Lung (tissue), 16 donors: ENCODE data around the gene MYH1. TPM values are rescaled to one million over a fixed set of nuclear protein-coding genes. Genes with fewer than 3 reads are reported as not detected.

Experiments
- ATAC-seq: fragments of 200-7000 bp; cut with Tn5 transposase; one replicate; pipeline ENCODE4 v1.9.1; 2020; ENCODE audit warnings: moderate number of reproducible peaks; ENCODE audit not compliant: insufficient read depth, low FRiP score
- DNase-seq, 3 donors: peaks; one replicate each; pipeline ENCODE4 v3.0.0-alpha.2; 2013 to 2017
- H3K27ac ChIP-seq, 2 donors: one replicate each; pipeline ENCODE4 v1.5.1; 2013; ENCODE audit warnings: mild to moderate bottlenecking in 2 of 2, moderate library complexity in 2 of 2, control low read depth in 1 of 2, inconsistent platforms in 1 of 2, low read depth in 1 of 2, low read length in 1 of 2
- H3K27me3 ChIP-seq, 3 donors: one replicate each; pipeline ENCODE4 v1.5.1; 2013; ENCODE audit warnings: low read length in 2 of 3; ENCODE audit not compliant: control insufficient read depth in 3 of 3, insufficient read depth in 3 of 3
- H3K36me3 ChIP-seq, 4 donors: one replicate each; pipeline ENCODE4 v1.5.1; 2013; ENCODE audit warnings: low read length in 4 of 4, mild to moderate bottlenecking in 1 of 4, moderate library complexity in 1 of 4; ENCODE audit not compliant: control insufficient read depth in 4 of 4, insufficient read depth in 4 of 4
- H3K4me1 ChIP-seq, 5 donors: one replicate each; pipeline ENCODE4 v1.5.1; 2013; ENCODE audit warnings: low read length in 5 of 5, mild to moderate bottlenecking in 2 of 5, moderate library complexity in 1 of 5; ENCODE audit not compliant: control insufficient read depth in 5 of 5, insufficient read depth in 5 of 5
- H3K4me3 ChIP-seq: one replicate; pipeline ENCODE4 v1.5.1; 2013; ENCODE audit warnings: mild to moderate bottlenecking, control low read depth, moderate library complexity
- H3K9ac ChIP-seq, 2 donors: one replicate each; pipeline ENCODE4 v1.5.1; 2013; ENCODE audit warnings: low read length in 2 of 2, control low read depth in 1 of 2; ENCODE audit not compliant: insufficient read depth in 1 of 2
- H3K9me3 ChIP-seq, 4 donors: one replicate each; pipeline ENCODE4 v1.5.1; 2013; ENCODE audit warnings: low read length in 3 of 4, mild to moderate bottlenecking in 1 of 4, moderate library complexity in 1 of 4; ENCODE audit not compliant: control insufficient read depth in 4 of 4, insufficient read depth in 3 of 4
- CTCF ChIP-seq: IDR thresholded peaks from 2 replicates; pipeline ENCODE4 v1.5.1; 2012; ENCODE audit warnings: mild to moderate bottlenecking; ENCODE audit errors: control extremely low read depth, extremely low read depth
- WGBS, 2 donors: extraction: QIAGEN DNeasy Blood & Tissue Kit; methylation state at CpG; one replicate each; pipeline ENCODE4 v1.1.7; 2013; 5-methylcytosine and 5-hydroxymethylcytosine counted together
- long read RNA-seq, 5 donors: transcript quantifications; one replicate each; lab custom pipeline, GENCODE V29; 2026
- polyA plus RNA-seq, 2 donors: library from polyadenylated mRNA; stranded (reverse); fragments of 200-250 nt; gene quantifications; one replicate each; pipeline ENCODE4 v1.2.1, GENCODE V29; 2013
- total RNA-seq, 2 donors: library from RNA; depleted of rRNA in 1 of 2; stranded (reverse); fragments of >200 nt in 1 of 2; gene quantifications; one replicate each; pipeline ENCODE4 v1.2.1, GENCODE V29; 2014 to 2021
- donor health status: control.
- donor health status: control.
- donor health status: Bipolar disorder and iron deficiency.
- donor health status: healthy.
- donor health status: DM: yes; HTN: yes; CAD: no.

MYH1 gene
- total RNA-seq (not detected), polyA plus RNA-seq (under 1 TPM; 0.02 TPM)
- long read RNA-seq, donor 1 = 0 reads
- long read RNA-seq, donor 2 = 0 reads
- long read RNA-seq, donor 3 = 0 reads
- long read RNA-seq, donor 4 = 0 reads
- long read RNA-seq, donor 5 = 0 reads

- DNase-seq = no peak
- WGBS, 2 donors = 72 to 81% methylated on average over 11 of the region's 11 CpGs
- no peaks in the 10 kb centered on the region for H3K36me3 ChIP-seq
- TF ChIP-seq CTCF = no peak
- peaks cover 0 to 5% (median 0%) of the 10 kb centered on the region in 3 donors for H3K27me3 ChIP-seq
- no peak within 1 kb of the TSS for H3K27ac ChIP-seq
- H3K9ac ChIP-seq = no peak within 1 kb of the TSS
- H3K9me3 ChIP-seq = peaks cover 0 to 3% (median 0%) of the 10 kb centered on the region in 4 donors
- H3K4me1 ChIP-seq = no peaks in the 10 kb centered on the region
- no peak for ATAC-seq
- H3K4me3 ChIP-seq = no peak within 1 kb of the TSS
Measured at GRCh38 chr17:10518271-10519037, at the start of gene MYH1. Gene MYH1 (minus strand): TSS chr17:10518542. CDS start chr17:10516642, 1,900 bp downstream.

- no peaks in the 10 kb centered on the region for H3K4me1 ChIP-seq
- no peaks in the 10 kb centered on the region for H3K27me3 ChIP-seq
- H3K27ac ChIP-seq = no peak overlapping the region
- DNase-seq (no peak), ATAC-seq (no peak)
- no peak for TF ChIP-seq CTCF
- no peaks in the 10 kb centered on the region for H3K36me3 ChIP-seq
- WGBS, 2 donors = 71 to 81% methylated on average over 2 of the region's 2 CpGs
- no peaks in the 10 kb centered on the region for H3K9me3 ChIP-seq
- no peak overlapping the region for H3K4me3 ChIP-seq
- no peak overlapping the region for H3K9ac ChIP-seq
Measured at GRCh38 chr17:10563991-10564660, 45.8 kb upstream of the MYH1 start.

- no peak for TF ChIP-seq CTCF
- Histone ChIP-seq H3K9ac (no peak overlapping the region), H3K4me3 (no peak overlapping the region), H3K4me1 (peaks cover 0 to 3% (median 0%) of the 10 kb centered on the region in 5 donors), H3K27me3 (no peaks in the 10 kb centered on the region), H3K9me3 (no peaks in the 10 kb centered on the region), H3K36me3 (no peaks in the 10 kb centered on the region), H3K27ac (no peak overlapping the region)
- 80% methylated on average over 6 of the region's 6 CpGs for WGBS, 2 donors
- ATAC-seq = no peak
- no peak for DNase-seq
Measured at GRCh38 chr17:10558049-10558448, 39.7 kb upstream of the MYH1 start.
